ENCODE measurements around the gene PTPRN2.

GRCh38 chr7:157685430-157686284, 902.0 kb downstream of the PTPRN2 start:
- TF ChIP-seq CTCF (CRISPR knock-in tag; IDR thresholded peaks at IDR 0.05) (no peak), RBM22 (optimal IDR thresholded peaks at IDR 0.05; ENCODE audit: low read length) (no peak), ATF3 (CRISPR knock-in tag; IDR thresholded peaks at IDR 0.05) (no peak), EP300 (IDR thresholded peaks at IDR 0.05; ENCODE audit: low read depth in 2 of 2, low read length in 2 of 2) (no peak), EP300 (CRISPR knock-in tag; IDR thresholded peaks at IDR 0.05; ENCODE audit: borderline replicate concordance) (no peak), TBX2 (CRISPR knock-in tag; IDR thresholded peaks at IDR 0.05; ENCODE audit: borderline replicate concordance) (no peak), POLR2A (IDR thresholded peaks at IDR 0.05; ENCODE audit: insufficient read depth in 1 of 2, low read depth in 2 of 2, low read length in 2 of 2) (no peak), ELF1 (CRISPR knock-in tag; IDR thresholded peaks at IDR 0.05) (no peak), ZBTB26 (CRISPR knock-in tag; IDR thresholded peaks at IDR 0.05; ENCODE audit: borderline replicate concordance) (no peak), SOX13 (IDR thresholded peaks at IDR 0.05) (no peak), SOX13 (CRISPR knock-in tag; conservative IDR thresholded peaks at IDR 0.05 in 1 of 2, IDR thresholded peaks at IDR 0.05 in 1 of 2) (no peak)
